ENCODE results near the gene OR5M3.

- TF ChIP-seq POLR2AphosphoS5 (IDR thresholded peaks at IDR 0.05; ENCODE audit: low read depth, low read length) = no peak
- no peak for TF ChIP-seq TAF1 (IDR thresholded peaks at IDR 0.05; ENCODE audit: borderline replicate concordance, low read depth, low read length)
- TF ChIP-seq POLR2A (IDR thresholded peaks at IDR 0.05; ENCODE audit: low read depth, low read length) = no peak
Measured at GRCh38 chr11:56453521-56453920, 19.6 kb downstream of the OR5M3 start.

Data from GM12892 (cell line).